GM21737 (cell line): Measurements from ENCODE around the gene TRAPPC2.
"Not testable (repeated sequence)": the region's sequence is repeated elsewhere in the genome, so short reads cannot be mapped to it uniquely, and the experiment has no call there.

Source experiments
- ATAC-seq: cut with Tn5 transposase; IDR thresholded peaks from one replicate; pipeline ENCODE4 v1.9.1; 2021; ENCODE audit warnings: mild to moderate bottlenecking, moderate library complexity; ENCODE audit not compliant: unreplicated experiment

The TRAPPC2 gene

DNA sequence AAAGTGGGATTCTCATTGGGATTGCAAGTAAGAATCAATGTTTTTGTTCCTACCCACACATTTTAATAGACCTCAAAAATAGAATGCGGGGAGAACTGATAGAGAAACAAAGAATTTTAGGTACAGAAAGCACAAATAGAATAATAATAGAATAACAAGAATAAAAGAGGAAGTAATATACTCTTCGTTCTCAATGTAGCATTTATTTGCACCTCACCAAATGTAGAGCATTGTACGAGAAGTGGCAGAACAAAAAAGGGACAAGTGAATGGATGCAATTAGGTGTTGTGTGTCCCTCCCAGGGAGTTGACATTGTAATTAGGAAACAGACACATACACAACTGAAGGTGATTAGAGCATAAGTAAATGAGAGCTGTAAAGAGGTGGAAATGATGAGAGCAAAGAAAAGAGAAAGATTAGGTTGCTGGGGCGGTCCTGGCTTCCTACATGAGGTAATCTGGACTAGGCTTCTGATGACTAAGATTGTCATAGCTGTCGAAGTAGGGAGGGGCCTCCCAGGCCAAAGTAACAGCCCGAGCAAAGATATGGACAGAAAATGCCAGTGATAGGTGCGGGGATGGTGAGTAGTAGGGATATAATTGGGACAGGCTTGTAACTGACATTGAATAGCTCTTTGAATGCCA, 35.1 kb downstream of the TRAPPC2 start:
- ATAC-seq: no peak

DNA sequence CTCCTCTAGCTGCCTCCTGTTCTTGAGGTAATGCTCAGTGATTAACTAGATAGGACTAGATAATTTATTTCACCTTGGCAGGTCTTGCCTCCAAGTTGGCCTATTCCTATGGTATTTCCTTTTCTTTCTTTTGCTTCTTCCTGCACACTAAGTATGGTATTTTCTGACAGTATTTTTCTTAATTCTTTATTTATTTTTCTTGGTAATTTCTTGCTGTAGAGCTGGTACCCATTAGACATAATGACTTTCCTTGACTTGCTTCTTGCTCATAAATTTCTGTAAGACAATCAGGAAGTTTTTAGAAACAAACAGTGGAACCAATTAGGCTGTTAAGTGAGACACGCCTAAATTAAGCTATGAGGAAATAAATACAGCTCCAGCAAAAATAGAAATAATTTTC, 36.0 kb downstream of the TRAPPC2 start:
- ATAC-seq: no peak

DNA sequence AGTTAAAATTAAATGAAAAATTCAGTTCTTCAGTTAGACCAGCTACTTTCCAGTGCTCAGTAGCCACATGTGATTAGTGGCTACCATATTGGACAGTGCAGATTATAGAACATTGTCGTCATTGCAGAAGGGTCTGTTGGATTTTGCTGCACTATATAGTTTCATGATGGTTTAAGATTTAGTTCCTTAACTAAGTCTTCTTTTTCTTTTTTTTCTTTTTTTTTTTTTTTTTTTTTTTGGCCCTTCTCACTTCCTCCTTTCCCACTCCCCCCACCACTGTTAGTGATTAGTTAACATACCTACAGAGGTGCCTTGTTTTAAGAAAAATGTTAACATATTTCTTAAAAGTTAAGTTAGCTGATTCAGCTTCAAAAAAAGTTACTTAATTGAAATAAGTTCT, 36.4 kb downstream of the TRAPPC2 start:
- ATAC-seq: no peak

DNA sequence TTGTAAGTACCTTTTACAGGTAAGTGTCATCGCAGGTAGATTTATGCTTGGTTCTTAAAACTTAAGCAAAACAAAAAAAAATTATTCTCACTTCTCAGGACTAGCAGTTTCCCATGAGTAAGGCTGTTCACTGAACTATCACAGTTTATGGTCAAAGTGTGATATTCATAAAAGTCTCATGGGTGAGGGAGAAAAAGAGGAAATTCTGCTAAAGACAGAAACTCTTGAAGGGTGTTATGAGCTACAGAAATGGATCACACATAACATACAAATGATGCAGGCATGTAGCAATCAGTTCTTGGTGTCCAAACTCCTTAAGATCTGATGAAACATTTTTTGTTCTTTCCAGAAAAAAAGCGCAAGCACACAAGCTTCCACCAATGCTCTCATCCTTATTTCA, 37.0 kb downstream of the TRAPPC2 start:
- ATAC-seq: peak; percentile 58

DNA sequence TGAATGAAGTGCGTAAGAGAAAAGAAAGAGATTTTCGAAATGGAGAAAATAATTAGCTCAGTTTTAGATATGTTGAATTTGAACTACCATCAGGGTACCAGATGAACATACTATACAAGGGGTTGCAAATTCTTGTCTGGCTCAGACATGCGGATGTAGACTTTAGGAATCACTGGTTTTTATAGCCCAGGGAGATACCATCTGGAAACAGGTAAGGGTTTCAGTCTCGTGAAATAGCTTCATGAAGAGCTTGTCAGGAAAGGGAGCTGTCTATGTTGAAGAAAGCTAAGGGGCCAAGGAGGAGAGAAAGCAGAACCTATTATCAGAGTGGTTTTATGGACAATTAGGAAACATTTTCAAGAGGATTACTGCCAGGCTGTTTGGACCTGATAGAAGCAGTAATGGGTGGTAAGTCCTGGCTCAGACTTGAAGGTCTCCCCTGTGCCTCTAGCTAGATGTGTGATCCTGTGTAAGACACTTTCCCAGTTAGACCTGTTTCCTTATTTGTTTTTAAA, 38.8 kb downstream of the TRAPPC2 start:
- no peak for ATAC-seq

DNA sequence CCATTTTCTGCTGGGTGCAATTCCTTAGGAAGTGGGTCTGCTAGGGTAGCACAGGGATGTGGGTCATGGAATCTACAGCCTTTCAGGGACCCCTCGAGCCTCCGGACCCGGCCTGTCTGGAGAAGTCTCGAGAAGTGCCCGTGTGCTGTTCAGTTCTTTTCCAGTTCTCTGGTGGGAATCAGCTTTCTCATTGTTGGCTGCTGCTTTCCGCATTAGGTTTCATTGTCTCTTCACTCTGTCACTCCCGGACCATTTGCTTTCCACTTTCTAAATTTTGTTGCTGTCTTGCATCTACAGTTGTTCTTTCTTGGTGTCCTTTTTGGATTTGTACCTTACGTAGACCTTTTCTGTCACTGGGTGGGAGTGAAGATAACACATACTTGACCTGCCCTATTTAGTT, 39.4 kb downstream of the TRAPPC2 start:
- no peak for ATAC-seq

DNA sequence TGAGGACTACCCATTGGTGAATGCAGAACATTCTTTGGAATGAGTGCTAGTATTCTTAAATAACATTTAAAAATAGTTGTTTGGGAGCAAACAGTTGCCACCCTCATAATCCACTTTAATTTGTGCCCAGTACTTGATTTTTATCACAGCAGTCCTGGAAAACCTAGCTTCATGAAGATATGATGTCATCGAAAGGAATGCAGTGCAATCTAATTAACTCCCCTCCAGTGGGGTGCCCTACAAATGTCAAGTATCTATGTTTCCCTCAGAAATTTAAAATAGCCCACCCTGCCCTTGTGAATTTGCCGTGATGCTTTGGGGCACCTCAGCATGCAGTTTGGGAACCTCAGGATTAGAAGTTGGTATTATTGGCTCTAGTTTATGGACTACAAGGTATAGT, 40.1 kb downstream of the TRAPPC2 start:
- ATAC-seq: no peak

DNA sequence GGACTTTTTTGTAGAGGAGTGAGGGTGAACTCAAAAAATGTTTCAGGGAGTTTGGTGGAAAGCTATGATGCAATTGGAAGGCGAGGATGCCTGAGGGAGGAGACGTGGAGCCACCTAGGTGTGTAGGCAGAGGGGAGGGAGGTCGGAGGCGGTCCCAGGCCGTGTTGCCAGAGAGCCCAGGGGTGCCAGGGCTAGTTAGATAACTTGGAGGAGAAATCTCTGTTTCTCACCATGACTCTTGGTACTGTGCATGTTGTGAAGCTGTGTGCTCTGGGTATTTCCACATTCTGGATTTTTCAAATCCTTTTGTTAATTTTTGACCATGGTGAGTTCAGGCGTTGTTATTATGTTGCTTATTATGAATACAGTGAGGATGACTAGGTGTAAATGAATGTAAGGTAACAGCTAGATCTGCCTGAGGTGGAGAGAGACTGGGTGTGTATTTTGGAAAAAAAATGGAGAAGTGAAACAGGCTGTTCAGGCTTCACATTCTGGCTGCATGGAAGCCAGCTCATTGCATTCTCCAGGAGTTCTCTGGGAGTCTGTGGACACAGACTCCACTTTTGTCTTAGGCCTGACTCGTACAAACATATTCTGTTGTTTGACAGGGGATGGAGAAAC, 41.0 kb downstream of the TRAPPC2 start:
- ATAC-seq: no peak

DNA sequence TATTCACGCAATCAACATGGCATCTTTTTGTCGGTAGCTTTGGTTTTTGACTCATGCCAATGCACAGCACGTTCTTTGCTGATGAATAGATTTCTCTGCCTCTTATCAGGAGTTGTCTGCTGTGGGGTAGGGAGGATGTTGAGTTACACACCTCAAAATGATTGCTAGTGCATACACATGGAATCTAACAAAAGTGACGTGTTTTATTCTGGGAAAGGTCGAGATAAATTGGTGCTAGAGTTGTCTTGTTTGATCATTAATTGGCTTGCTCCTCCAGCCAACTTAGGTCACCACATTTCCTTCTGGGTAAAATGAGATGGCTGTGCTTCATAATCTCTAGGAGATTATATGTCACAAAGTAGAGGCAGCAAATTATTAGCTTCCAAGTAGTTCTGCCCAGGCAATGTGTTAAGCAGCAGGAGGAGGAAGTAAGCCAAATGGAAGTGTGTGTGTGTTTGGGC, 41.6 kb downstream of the TRAPPC2 start:
- no peak for ATAC-seq

DNA sequence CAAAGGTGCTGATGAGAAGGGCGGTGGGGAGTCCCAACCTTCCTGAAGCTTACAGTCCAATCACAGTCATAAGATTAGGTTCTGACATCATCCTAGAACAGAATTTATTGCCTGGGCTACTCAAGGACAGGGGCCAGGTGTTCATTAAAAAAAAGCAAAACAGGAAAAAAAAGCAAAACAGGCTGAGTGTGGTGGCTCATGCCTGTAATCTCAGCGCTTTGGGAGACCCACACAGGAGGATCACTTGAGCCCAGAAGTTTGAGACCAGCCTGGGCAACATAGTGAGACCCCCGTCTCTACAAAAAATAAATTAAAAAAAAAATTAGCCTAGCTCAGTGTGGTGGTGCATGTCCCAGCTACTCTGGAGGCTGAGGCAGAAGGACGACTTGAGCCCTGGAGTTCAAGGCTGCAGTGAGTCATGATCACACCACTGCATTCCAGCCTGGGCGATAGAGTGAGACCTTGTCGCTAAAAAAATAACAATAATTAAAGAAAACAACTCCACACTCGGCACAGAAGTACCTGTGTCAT, 42.5 kb downstream of the TRAPPC2 start:
- ATAC-seq: no peak

DNA sequence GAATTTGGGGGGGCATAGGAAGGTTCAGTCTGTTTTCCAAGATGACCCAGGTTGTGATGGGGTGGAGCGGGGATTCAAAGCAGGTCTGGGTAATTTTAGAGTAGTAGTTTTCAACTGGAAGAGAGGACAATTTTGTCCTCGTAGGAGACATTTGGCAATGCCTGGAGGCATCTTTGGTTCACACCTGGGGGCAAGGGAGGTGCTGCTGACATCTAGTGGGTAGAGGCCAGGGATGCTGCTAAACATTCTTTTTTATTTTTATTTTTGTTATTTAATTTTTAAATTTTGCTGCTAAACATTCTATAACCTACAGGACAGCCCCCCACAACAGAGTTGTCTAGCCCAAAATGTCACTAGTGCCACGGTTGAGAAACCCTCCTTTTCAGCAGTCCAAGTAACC, 43.6 kb downstream of the TRAPPC2 start:
- ATAC-seq: no peak

DNA sequence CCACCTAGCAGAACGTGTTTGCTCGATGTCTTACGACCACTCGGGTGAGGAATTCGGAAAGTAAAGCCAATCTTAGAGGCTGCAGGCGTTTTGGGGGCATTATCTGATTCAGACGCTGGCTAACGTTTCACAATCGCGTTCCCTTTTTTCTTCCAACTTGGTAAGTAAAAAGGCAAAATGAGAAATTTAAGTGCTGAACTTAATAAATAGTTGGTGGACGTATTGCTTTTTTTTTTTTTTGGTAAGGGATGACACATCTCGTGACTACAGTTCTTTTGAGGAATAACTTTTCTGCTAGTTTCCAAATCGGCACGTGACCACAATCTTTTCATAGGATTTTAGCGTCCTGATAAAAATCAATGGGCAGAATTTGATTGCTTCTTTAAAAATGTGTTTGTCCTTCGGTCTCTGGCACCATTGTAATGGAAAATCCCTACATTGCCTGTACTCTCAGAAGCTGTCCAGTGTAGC, 44.6 kb downstream of the TRAPPC2 start:
- ATAC-seq: no peak

DNA sequence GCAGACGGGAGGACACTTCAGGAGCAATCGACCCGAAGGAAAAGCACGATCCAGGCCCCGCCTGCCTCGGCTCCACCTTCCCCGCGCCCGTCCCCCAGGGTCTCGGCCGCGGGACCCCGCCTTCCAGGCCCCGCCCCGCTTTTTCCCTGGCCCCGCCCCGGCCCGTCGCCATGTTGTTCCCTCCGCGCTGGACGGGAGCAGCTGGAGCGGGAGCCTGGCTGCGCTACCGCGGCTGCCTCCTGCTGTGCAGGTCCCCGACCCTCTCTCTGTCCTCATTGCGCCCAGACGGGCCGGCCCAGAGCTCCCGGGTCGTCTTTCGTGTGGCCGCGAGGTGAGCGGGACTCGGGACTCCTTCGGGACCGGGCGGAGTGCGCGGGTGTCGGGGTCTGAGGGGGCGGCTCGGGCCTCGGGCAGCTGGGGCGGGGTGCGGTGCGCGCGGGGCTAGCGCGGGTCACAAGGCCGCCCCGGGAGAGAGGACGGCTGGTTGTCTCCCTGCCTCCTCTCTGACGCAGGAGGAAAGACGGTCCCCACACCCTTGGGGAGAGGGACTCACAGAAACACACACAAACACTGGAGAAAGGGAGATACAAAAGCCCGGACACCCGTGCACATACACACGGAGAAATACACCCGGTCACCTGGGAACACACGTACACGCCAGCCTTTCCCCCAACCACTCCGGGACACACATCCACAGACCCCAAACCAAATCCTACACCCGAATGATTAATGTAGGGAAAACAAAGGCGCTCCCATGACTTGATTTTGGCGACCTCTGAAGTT, 45.3 kb downstream of the TRAPPC2 start, which contains the start of gene RAB9A:
Gene RAB9A, plus strand, starts transcription at position 171 of the 783 bp plus-strand sequence. CDS start 19,619 bp downstream, outside the sequence.
- peak; percentile 68 for ATAC-seq

DNA sequence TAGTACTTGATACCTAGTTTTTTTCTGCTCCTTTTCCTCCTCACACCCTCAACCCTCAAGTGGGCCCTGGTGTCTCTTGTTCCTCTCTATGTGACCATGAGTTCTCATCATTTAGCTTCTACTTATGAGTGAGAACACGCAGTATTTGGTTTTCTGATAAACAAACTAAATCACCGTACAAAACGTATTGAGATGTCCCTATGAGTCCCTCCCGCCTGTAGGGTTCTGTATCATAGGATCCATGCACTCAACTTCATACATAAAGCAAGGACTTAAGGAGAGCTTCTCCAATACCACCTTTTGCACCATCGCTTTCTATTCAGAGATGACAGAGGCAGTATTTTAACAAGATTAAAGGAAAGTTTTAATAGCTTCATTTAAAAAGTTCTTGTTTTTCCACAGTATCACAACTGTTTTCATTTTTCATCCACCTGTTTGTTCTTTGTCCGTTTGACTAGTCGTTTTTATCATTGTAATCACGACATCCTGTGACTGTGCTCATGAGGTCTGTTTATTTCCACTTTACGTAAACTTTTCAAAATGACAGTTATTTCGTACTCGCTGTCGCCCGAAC, 45.9 kb downstream of the TRAPPC2 start:
- ATAC-seq: no peak

DNA sequence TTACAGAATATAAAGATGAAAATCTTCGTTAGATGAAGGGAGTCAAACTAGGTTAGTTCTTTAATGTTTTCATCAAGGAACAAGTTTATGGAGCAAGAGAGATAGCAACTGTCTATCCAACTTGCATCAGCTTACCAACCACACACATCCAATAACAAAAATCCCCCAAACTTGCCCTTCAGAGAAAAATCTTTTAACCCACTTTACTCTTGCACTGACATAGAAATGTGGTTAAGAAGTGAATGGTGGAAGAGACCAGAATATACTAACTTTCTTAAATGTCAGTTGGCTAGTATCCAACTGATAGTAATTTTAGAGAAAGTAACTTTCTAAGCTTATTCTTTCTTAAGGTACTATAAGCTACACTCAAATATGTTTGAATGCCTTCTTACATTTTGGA, 47.2 kb downstream of the TRAPPC2 start:
- ATAC-seq: no peak

DNA sequence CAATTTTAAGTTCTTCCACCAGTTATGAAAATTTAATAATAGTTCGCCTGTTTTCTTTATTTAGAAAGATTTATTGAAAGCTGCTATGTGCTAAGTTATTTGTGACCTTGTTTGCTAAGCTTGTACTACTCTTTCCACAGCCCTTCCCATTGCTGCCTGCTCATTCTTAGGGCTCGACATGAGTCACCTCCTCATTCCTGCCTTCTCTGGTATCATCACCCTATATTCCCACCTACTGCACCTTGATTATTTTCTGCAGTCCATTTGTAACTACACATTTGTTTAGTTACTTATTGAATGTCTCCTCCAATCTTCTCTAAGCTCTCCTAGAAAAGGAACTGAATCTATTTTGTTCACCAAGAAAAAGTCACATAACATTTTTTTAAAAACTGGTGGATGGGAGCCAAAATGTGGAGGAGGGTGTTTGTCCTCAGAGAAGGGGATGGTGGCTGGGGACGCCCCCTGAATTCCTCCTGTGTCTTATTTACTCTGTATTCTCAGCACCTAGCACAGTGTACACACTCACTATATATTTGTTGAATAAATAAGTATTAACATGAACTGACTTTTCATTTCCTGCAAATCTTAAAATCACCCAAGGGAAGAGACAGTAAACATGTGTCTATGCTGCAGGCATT, 49.2 kb downstream of the TRAPPC2 start:
- no peak for ATAC-seq

DNA sequence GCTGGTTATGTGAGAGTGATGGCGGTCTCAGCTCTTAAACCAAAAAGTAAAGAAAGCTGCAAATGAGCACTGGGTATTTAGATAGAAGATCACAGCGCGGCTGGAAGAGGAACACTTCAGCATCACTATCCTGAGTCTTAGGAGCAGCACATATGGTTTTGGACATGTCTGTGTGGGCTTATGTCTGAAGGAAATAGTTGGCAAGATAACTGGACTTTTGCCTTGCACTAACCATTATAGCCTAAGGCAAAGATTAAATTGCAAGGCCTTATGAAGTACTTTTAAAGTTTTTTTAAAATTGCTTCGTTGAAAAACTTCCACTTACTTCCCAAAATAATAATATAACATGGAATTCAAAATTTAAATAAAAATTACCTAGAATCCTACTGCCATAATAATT, 50.1 kb downstream of the TRAPPC2 start:
- ATAC-seq: no peak

DNA sequence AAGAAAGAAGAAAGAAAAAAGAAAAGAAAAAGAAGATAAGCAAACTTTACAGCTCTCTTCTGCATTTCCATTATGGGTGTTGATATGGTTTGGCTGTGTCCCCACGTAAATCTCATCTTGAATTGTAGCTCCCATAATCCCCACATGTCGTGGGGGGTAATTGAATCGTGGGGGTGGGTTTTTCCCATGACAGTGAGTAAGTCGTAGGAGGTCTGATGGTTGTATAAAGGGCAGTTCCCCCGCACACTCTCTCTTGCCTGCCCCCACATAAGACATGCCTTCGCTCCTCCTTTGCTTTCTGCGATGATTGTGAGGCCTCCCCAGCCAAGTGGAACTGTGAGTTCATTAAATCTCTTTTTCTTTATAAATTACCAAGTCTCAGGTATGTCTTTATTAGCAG, 52.8 kb downstream of the TRAPPC2 start:
- ATAC-seq: no peak

DNA sequence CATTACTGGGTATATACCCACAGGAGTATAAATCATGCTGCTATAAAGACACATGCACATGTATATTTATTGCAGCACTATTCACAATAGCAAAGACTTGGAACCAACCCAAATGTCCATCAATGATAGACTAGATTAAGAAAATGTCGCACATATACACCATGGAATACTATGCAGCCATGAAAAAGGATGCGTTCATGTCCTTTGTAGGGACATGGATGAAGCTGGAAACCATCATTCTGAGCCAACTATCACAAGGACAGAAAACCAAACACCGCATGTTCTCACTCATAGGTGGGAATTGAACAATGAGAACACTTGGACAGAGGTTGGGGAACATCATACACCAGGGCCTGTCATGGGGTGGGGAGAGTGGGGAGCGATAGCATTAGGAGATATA, 54.7 kb downstream of the TRAPPC2 start:
- not testable (repeated sequence) for ATAC-seq

DNA sequence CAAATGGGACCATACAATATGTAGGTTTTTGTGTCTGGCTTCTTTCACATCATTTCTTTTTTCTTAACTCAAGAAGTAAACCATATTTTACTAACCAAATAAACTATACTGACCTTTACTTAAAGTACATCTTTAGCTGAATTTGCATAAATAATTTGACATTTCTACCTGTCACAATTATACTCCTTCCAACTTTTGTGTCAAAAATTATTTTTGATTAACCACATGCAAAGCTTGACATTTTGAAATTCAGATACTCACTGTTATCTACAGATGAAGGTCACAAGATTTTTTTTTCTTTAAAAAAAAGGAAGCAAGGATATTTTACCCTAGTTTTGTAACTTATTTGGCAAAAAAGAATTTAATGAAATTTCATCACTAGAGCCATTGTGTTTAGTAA, 57.5 kb downstream of the TRAPPC2 start:
- no peak for ATAC-seq

DNA sequence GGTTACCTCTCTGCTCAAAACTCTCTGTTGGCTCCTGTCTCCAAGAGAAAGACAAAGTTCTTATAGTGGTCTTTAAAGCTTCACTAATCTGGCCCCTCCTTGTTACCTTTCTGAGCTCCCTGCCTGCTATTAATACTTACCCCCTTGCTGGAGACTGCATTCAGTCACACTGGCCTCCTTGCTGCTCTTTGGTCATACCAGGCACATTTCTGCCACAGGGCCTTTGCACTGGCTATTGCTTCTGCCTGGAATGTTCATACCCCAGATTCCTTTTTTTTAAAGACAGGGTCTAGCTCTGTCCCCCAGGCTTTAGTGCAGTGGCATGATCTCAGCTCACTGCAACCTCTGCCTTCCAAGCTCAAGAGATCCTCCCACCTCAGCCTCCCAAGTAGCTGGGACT, 61.4 kb downstream of the TRAPPC2 start:
- no peak for ATAC-seq
